ENCODE data around the gene RASGRP4. TPM values are rescaled to one million over a fixed set of nuclear protein-coding genes. Genes with fewer than 3 reads are reported as not detected.
A peak's percentile ranks its signal among the peaks of the same experiment; 100 is the strongest.

Gene RASGRP4
- total and polyA plus RNA-seq, 2 experiments from 2014 or later, result not detected

DNA sequence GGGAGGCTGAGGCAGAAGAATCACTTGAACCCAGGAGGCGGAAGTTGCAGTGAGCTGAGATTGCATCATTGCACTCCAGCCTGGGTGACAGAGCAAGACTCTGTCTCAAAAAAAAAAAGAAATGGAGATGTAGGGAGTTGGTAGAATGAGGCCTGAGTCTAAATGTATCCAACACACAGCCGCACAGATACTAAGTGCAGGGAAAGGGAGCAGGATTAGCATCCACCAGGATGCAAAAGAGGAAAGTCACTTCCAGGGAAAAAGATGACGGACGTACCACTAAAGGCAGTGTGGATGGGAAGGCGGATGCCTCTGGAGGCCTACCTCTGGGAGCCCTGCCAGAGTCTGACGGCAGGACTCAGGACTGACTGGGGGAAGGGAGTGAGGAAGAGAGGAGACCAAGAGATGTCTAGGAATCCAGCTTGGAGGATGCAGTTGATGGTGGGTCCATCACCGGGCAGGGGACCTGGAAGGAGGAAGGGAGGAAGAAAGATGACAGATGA lies 16.3 kb downstream of the RASGRP4 start:
- Histone ChIP-seq H3K27me3 (replicated peaks; ENCODE audit: insufficient read depth) (no peaks in the 10 kb centered on the region), H2AFZ (no peak overlapping the region), H3K27ac (no peak overlapping the region), H3K9me2 (ENCODE audit: insufficient read depth) (no peaks in the 10 kb centered on the region), H3K4me2 (ENCODE audit: unreplicated experiment) (no peak overlapping the region), H3K36me3 (ENCODE audit: low read depth) (no peaks in the 10 kb centered on the region), H3K4me1 (ENCODE audit: insufficient read depth) (no peaks in the 10 kb centered on the region), H4K20me1 (ENCODE audit: insufficient read depth) (no peaks in the 10 kb centered on the region), H3K9me3 (ENCODE audit: low read depth) (no peaks in the 10 kb centered on the region), H3K4me3 (no peak overlapping the region), H3F3A (ENCODE audit: insufficient read depth) (0 out of 2 replicates have a peak, but pooled peaks cover 4% of the 10 kb centered on the region), H3K79me2 (ENCODE audit: insufficient read depth) (no peaks in the 10 kb centered on the region), H3K9ac (no peak overlapping the region)
- DNase-seq, result peak; percentile 70
- in situ Hi-C loops (cut with MboI), result loop anchor here (10.0 kb wide), 1 partner anchor 225 kb away; no protein-coding TSS in a partner anchor
- WGBS, 2 experiments (ENCODE audit: low coverage in 1 of 2, low lambda C conversion rate in 2 of 2, missing lambda C conversion rate in 2 of 2), result 30% methylated on average over 7 of the region's 7 CpGs
- TF ChIP-seq EZH2 (IDR thresholded peaks at IDR 0.05; ENCODE audit: insufficient read depth, poor library complexity, severe bottlenecking), result no peak
- TF ChIP-seq EZH2phosphoT487 (IDR thresholded peaks at IDR 0.05; ENCODE audit: insufficient read depth, low read depth), result no peak

DNA sequence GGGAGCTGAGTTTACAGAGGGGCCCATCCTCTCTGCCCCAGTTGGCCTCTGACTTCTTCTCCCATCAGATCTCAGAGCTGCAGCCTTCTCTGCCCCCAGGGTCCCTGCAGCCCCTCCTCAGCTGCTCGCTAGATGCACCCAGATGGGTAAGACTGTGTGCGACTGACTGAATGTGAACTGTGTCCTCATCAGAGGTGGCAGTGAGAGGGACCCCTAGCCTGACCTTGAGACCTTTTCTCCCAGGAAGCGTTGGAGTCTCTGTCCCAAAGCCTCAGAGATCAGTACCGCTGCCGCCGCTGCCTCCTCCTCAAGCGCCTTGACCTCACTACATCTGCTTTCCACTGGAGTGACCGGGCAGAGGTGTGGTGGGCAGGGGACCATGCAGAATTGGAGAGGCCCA lies 20.7 kb downstream of the RASGRP4 start:
- peaks cover 4% of the 10 kb centered on the region for H3K79me2 ChIP-seq (ENCODE audit: insufficient read depth)
- no peak overlapping the region for H3K27ac ChIP-seq
- H2AFZ ChIP-seq, result no peak overlapping the region
- H3K4me1 ChIP-seq (ENCODE audit: insufficient read depth), result 0 out of 2 replicates have a peak, but pooled peaks cover 4% of the 10 kb centered on the region
- 0 out of 2 replicates have a peak, but pooled peaks cover 4% of the 10 kb centered on the region for H3F3A ChIP-seq (ENCODE audit: insufficient read depth)
- TF ChIP-seq EZH2phosphoT487 (IDR thresholded peaks at IDR 0.05; ENCODE audit: insufficient read depth, low read depth) (no peak), EZH2 (IDR thresholded peaks at IDR 0.05; ENCODE audit: insufficient read depth, poor library complexity, severe bottlenecking) (no peak)
- no peaks in the 10 kb centered on the region for H3K9me3 ChIP-seq (ENCODE audit: low read depth)
- no peak overlapping the region for H3K4me2 ChIP-seq (ENCODE audit: unreplicated experiment)
- in situ Hi-C loops (cut with MboI), result no loop called here
- H3K9ac ChIP-seq, result no peak overlapping the region
- H3K9me2 ChIP-seq (ENCODE audit: insufficient read depth), result no peaks in the 10 kb centered on the region
- no peak for DNase-seq
- H4K20me1 ChIP-seq (ENCODE audit: insufficient read depth), result no peaks in the 10 kb centered on the region
- H3K27me3 ChIP-seq (replicated peaks; ENCODE audit: insufficient read depth), result no peaks in the 10 kb centered on the region
- H3K4me3 ChIP-seq, result no peak overlapping the region
- WGBS, 2 experiments (ENCODE audit: low coverage in 1 of 2, low lambda C conversion rate in 2 of 2, missing lambda C conversion rate in 2 of 2), result 93 to 97% methylated on average over 8 of the region's 8 CpGs
- no peaks in the 10 kb centered on the region for H3K36me3 ChIP-seq (ENCODE audit: low read depth)

DNA sequence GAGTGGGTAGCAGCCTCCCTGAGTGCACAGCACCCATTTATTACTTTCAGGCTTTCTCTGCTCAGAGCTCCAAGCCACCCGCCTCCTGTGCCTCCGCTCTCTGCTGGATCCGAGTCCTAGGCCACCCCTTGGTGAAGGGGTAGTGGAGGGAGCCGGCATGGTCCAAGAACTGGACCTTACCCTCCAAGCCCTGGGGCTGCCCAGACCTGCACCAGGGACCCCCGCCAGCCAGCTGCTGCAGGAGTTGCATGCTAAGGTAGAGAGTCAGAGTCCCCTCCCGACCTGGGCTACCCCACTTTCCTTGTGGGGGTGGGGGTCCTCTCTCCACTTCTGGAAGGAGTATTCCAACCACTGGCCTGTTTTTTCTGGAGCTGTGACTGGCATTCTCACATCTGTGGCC lies 21.2 kb downstream of the RASGRP4 start:
- Histone ChIP-seq H3K4me1 (ENCODE audit: insufficient read depth) (0 out of 2 replicates have a peak, but pooled peaks cover 4% of the 10 kb centered on the region), H3K27ac (no peak overlapping the region), H3K4me3 (no peak overlapping the region), H3K9me2 (ENCODE audit: insufficient read depth) (no peaks in the 10 kb centered on the region), H2AFZ (no peak overlapping the region), H3F3A (ENCODE audit: insufficient read depth) (0 out of 2 replicates have a peak, but pooled peaks cover 4% of the 10 kb centered on the region), H3K36me3 (ENCODE audit: low read depth) (no peaks in the 10 kb centered on the region), H3K9me3 (ENCODE audit: low read depth) (no peaks in the 10 kb centered on the region), H3K79me2 (ENCODE audit: insufficient read depth) (peaks cover 4% of the 10 kb centered on the region), H3K4me2 (ENCODE audit: unreplicated experiment) (no peak overlapping the region), H3K9ac (no peak overlapping the region), H3K27me3 (replicated peaks; ENCODE audit: insufficient read depth) (no peaks in the 10 kb centered on the region), H4K20me1 (ENCODE audit: insufficient read depth) (no peaks in the 10 kb centered on the region)
- in situ Hi-C loops (cut with MboI), result no loop called here
- DNase-seq, result no peak
- WGBS, 2 experiments (ENCODE audit: low coverage in 1 of 2, low lambda C conversion rate in 2 of 2, missing lambda C conversion rate in 2 of 2), result 87 to 91% methylated on average over 4 to 6 of the region's 6 CpGs
- no peak for TF ChIP-seq EZH2 (IDR thresholded peaks at IDR 0.05; ENCODE audit: insufficient read depth, poor library complexity, severe bottlenecking)
- no peak for TF ChIP-seq EZH2phosphoT487 (IDR thresholded peaks at IDR 0.05; ENCODE audit: insufficient read depth, low read depth)

DNA sequence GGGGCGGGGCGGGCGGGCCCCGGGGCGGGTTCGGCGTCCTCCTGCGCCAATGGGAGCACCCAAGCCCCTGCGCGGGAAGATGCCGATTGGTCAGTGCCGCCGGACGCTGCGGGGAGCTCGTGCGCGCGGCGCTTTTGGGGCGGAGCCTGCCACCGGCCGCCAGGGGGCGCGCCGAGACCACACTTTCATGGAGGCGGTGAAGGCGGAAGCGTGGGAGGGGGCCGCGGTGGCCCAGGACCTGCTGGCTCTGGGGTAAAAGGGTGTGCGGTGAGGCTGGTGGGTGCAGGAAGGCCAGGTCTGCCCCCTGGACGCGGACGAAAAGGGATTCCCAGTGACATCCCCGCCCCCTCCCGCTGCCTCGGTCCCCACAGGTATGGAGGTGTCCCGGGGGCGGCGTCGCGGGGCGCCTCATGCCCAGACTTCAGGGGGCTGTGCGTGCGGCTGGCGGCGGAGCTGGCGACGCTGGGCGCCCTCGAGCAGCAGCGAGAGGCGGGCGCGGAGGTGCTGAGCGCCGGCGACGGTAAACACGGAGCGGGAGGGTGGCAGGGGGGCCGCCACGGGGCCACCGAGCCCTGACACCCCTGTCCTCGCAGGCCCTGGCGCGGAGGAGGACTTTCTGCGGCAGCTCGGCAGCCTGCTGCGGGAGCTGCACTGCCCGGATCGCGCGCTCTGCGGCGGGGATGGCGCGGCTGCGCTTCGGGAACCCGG lies 22.9 kb downstream of the RASGRP4 start, which contains the start of gene FAM98C:
Gene FAM98C (plus strand): TSS at position 127 of the 708 bp plus-strand sequence. CDS start 61 bp downstream, at position 188.
- peak; percentile 98 for DNase-seq
- H3F3A ChIP-seq (ENCODE audit: insufficient read depth), result no peaks in the 10 kb centered on the region

More for the DNA sequence above, 22.9 kb downstream of the RASGRP4 start, which contains the start of gene FAM98C:
- Histone ChIP-seq H3K79me2 (ENCODE audit: insufficient read depth) (peaks cover 4% of the 10 kb centered on the region), H3K4me1 (ENCODE audit: insufficient read depth) (0 out of 2 replicates have a peak, but pooled peaks cover 4% of the 10 kb centered on the region), H3K27ac (no peak within 1 kb of the TSS), H3K4me3 (peak within 1 kb of the TSS; percentile 95), H3K4me2 (ENCODE audit: unreplicated experiment) (peak within 1 kb of the TSS; percentile 82), H3K9me2 (ENCODE audit: insufficient read depth) (no peaks in the 10 kb centered on the region), H4K20me1 (ENCODE audit: insufficient read depth) (no peaks in the 10 kb centered on the region), H3K36me3 (ENCODE audit: low read depth) (no peaks in the 10 kb centered on the region), H3K9me3 (ENCODE audit: low read depth) (no peaks in the 10 kb centered on the region), H2AFZ (peak within 1 kb of the TSS; percentile 90), H3K27me3 (replicated peaks; ENCODE audit: insufficient read depth) (no peaks in the 10 kb centered on the region), H3K9ac (peak within 1 kb of the TSS; percentile 84)
- TF ChIP-seq EZH2phosphoT487 (IDR thresholded peaks at IDR 0.05; ENCODE audit: insufficient read depth, low read depth), result no peak
- TF ChIP-seq EZH2 (IDR thresholded peaks at IDR 0.05; ENCODE audit: insufficient read depth, poor library complexity, severe bottlenecking), result no peak
- WGBS, 2 experiments (ENCODE audit: low coverage in 1 of 2, low lambda C conversion rate in 2 of 2, missing lambda C conversion rate in 2 of 2), result 2% methylated on average over 42 to 64 of the region's 82 CpGs
- in situ Hi-C loops (cut with MboI), result no loop called here

Measured in GM23248 (cell line).